ENCODE results near the gene TAC4.

TAC4 gene

DNA sequence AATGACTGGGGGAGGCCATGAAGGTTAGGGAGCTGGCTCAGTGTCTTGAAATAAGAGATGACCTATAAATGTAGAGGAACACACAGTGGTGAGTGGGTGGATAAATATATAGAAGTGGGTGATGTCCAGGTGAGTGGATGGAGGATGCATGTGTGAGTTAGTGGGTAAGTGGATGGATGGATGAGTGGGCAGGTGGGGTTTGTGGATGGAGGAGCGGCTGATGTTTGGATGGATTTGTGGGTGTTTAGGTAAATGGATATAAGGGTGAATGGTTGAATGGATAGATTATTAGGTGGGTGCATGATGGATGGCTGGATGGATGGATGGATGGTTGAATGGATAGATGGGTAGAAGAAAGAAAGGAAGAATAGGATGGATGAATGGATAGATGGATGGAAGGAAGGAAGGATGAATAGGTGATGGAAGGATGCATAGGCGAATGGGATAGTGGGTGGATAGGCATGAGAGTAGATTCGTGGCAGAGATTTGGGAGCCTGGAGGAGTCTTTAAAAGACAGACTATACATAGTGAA lies 19.1 kb upstream of the TAC4 start:
- DNase-seq (ENCODE audit: extremely low read depth, insufficient read length): no peak
- H3K27me3 ChIP-seq (replicated peaks; ENCODE audit: control insufficient read depth, insufficient read depth, low read length): no peaks in the 10 kb centered on the region; the same call in 1 of the 2 replicates
- H3K36me3 ChIP-seq (ENCODE audit: control insufficient read depth, insufficient read depth, low read length): no peaks in the 10 kb centered on the region
- no peak for TF ChIP-seq CTCF (IDR thresholded peaks at IDR 0.05; ENCODE audit: insufficient read depth, low read length, poor library complexity, severe bottlenecking)
- H3K4me3 ChIP-seq (replicated peaks; ENCODE audit: low read depth, low read length): no peak overlapping the region

GRCh38 chr17:49866019-49866380 lies 18.1 kb upstream of the TAC4 start:
- Histone ChIP-seq H3K27me3 (replicated peaks; ENCODE audit: control insufficient read depth, insufficient read depth, low read length) (no peaks in the 10 kb centered on the region; the same call in 1 of the 2 replicates), H3K4me3 (replicated peaks; ENCODE audit: low read depth, low read length) (no peak overlapping the region), H3K36me3 (ENCODE audit: control insufficient read depth, insufficient read depth, low read length) (no peaks in the 10 kb centered on the region)
- no peak for DNase-seq (ENCODE audit: extremely low read depth, insufficient read length)
- TF ChIP-seq CTCF (IDR thresholded peaks at IDR 0.05; ENCODE audit: insufficient read depth, low read length, poor library complexity, severe bottlenecking): no peak

DNA sequence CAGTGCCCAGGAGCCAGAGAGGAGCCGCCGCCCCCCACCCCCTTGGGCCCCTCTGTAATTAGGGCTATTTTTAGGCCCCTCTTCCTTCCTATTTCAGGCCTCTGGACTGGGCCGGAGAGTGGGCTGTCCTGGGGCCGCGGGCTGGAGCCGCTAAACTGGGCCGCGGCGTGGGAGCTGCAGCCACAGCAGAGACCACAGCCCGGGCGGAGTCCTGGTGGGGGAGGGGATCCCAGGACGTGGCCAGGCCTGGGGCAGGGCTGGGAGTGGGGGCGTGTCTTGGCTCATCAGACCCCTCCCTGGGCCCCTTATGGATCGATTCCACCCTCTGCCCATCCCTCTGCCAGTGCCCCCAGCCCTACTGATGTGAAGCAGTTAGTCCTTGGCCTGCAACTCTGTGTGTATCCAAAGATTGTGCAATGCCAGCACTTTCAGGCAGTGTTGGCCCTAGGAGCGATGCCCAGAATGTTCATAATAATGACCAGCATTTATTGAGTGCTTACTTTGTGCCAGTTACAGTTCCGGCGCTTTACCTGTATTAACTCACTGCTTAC lies 15.0 kb upstream of the TAC4 start:
- no peak for DNase-seq (ENCODE audit: extremely low read depth, insufficient read length)
- no peaks in the 10 kb centered on the region; the same call in 1 of the 2 replicates for H3K27me3 ChIP-seq (replicated peaks; ENCODE audit: control insufficient read depth, insufficient read depth, low read length)

DNA sequence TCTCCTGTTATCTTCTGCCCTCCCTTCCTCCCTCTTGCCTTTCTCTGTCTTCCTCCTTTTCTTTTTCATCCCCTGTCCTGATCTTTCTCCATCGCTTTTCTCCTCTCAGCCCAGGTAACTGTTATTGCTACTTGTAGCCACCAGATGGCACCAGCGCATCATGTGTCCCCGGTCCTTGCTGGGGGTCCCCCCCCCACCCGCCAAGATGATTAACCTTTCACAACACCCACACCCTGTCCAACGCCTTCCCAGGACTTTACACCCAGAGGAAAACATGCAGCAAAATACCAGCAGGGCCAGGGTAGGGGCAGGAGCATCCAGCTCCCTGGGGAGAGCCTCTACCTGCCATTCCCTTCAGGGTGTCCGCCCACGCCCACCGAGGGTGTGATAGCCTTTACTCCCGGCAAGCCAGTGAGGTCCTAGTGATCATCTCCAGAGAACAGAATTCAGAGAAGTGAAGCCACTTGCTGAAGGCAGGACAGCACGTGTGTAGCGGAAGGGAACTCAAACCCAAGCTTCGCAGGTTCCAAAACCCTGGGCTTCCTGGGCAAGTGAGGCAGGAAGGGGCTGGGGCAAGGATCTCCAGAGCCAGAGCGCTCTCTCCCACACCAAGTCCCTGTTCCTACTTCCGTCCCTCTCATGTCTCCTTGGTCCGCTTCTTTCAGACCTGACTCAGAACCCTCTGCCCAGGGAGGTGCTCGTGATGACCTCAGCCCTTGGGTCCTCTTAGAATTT lies 13.4 kb upstream of the TAC4 start:
- Histone ChIP-seq H3K27me3 (replicated peaks; ENCODE audit: control insufficient read depth, insufficient read depth, low read length) (no peaks in the 10 kb centered on the region; the same call in 1 of the 2 replicates), H3K36me3 (ENCODE audit: control insufficient read depth, insufficient read depth, low read length) (no peaks in the 10 kb centered on the region), H3K4me3 (replicated peaks; ENCODE audit: low read depth, low read length) (no peak overlapping the region)
- DNase-seq (ENCODE audit: extremely low read depth, insufficient read length): no peak
- peak; percentile 78 for TF ChIP-seq CTCF (IDR thresholded peaks at IDR 0.05; ENCODE audit: insufficient read depth, low read length, poor library complexity, severe bottlenecking)

More for the DNA sequence above, 15.0 kb upstream of the TAC4 start:
- TF ChIP-seq CTCF (IDR thresholded peaks at IDR 0.05; ENCODE audit: insufficient read depth, low read length, poor library complexity, severe bottlenecking): no peak
- H3K36me3 ChIP-seq (ENCODE audit: control insufficient read depth, insufficient read depth, low read length): no peaks in the 10 kb centered on the region
- no peak overlapping the region for H3K4me3 ChIP-seq (replicated peaks; ENCODE audit: low read depth, low read length)

DNA sequence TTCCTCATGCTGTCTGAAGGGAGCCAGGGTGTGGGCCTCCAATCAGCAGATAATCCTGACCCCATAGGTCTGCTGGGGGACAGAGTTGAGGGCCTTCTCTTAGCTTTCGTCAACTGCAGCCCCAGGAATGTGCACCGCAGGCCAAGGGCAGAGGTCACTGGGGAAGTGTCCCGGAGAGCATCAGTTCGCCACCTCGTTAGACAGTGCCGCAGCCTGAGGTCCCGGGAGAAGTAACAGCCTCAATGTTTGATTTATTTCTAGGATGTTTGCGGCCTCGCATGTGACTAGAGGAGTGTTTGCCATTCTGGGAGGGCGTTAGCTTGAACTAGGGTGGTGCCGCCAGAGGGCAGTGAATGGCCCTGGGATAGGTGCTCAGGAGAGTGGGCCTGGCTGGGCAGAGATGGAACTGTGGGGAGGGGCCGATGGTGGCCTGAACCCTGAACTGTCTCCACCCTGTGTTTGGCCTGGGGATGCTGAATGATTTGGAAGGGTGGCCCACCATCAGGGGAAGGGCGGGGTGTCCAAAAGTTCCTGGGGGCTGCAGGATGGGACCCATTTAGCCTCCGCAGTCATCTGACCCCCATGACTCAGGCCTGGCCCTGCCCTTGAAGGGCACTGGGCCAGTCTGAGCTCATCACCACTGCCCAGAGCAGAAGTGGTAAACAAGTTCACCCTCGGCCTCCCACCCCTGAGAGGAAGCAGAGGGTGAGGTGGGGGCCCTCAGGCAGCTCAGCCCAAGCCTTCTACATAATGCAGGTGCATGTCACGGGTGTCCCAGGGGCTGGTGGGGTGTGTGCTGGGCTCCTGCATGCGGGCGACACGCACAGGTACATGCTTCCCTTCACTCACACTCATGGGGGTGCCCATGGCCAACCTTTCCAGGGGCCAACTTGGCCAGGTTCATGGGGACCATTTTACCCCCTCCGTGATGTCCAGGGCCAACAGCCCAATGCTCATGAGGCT lies 12.4 kb upstream of the TAC4 start:
- TF ChIP-seq CTCF (IDR thresholded peaks at IDR 0.05; ENCODE audit: insufficient read depth, low read length, poor library complexity, severe bottlenecking): no peak
- Histone ChIP-seq H3K36me3 (ENCODE audit: control insufficient read depth, insufficient read depth, low read length) (no peaks in the 10 kb centered on the region), H3K4me3 (replicated peaks; ENCODE audit: low read depth, low read length) (no peak overlapping the region), H3K27me3 (replicated peaks; ENCODE audit: control insufficient read depth, insufficient read depth, low read length) (no peaks in the 10 kb centered on the region; the same call in 1 of the 2 replicates)
- DNase-seq (ENCODE audit: extremely low read depth, insufficient read length): no peak

Measured in GM06990 (cell line).